Trophoblast cell (in vitro differentiated cells and primary cell): ENCODE measurements around the gene PLCB3.

Experiments
- DNase-seq, 2 donors: peaks; one replicate each; pipeline ENCODE4 v3.0.0-alpha.2; 2016
- H2AFZ ChIP-seq: 2 replicates; pipeline ENCODE4 v1.6.1; 2013; ENCODE audit warnings: low read length, moderate library complexity, mild to moderate bottlenecking; ENCODE audit not compliant: insufficient read depth, poor library complexity
- H2AK5ac ChIP-seq: 2 replicates; pipeline ENCODE4 v1.6.1; 2013; ENCODE audit warnings: mild to moderate bottlenecking, low read length
- H2BK120ac ChIP-seq: 2 replicates; pipeline ENCODE4 v1.6.1; 2013; ENCODE audit warnings: low read length, mild to moderate bottlenecking, moderate library complexity; ENCODE audit not compliant: insufficient read depth, poor library complexity
- H2BK12ac ChIP-seq: 2 replicates; pipeline ENCODE4 v1.6.1; 2013; ENCODE audit warnings: mild to moderate bottlenecking, low read length, moderate library complexity
- H2BK5ac ChIP-seq: 2 replicates; pipeline ENCODE4 v1.6.1; 2013; ENCODE audit warnings: low read length, low read depth, moderate library complexity, mild to moderate bottlenecking; ENCODE audit not compliant: poor library complexity
- H3K14ac ChIP-seq: 2 replicates; pipeline ENCODE4 v1.6.1; 2013; ENCODE audit warnings: mild to moderate bottlenecking, low read length
- H3K18ac ChIP-seq: 2 replicates; pipeline ENCODE4 v1.6.1; 2013; ENCODE audit warnings: mild to moderate bottlenecking, low read length
- H3K23ac ChIP-seq: 2 replicates; pipeline ENCODE4 v1.6.1; 2013; ENCODE audit warnings: low read length
- H3K27ac ChIP-seq: 2 replicates; pipeline ENCODE4 v1.5.1; 2013; ENCODE audit warnings: low read depth, mild to moderate bottlenecking, inconsistent platforms, low read length, moderate library complexity
- H3K27me3 ChIP-seq: 2 replicates; pipeline ENCODE4 v1.6.1; 2013; ENCODE audit warnings: inconsistent platforms, mild to moderate bottlenecking, low read length, moderate library complexity; ENCODE audit not compliant: insufficient read depth
- H3K36me3 ChIP-seq, 2 experiments: 1 replicate in 1 of 2; 2 replicates in 1 of 2; pipeline ENCODE4 v1.6.1; 2013; ENCODE audit warnings: low read length in 2 of 2, mild to moderate bottlenecking in 2 of 2, moderate library complexity in 1 of 2; ENCODE audit not compliant: insufficient read depth in 2 of 2, control insufficient read depth in 1 of 2
- H3K4ac ChIP-seq: 2 replicates; pipeline ENCODE4 v1.6.1; 2013; ENCODE audit warnings: low read depth, mild to moderate bottlenecking, low read length, moderate library complexity
- H3K4me1 ChIP-seq, 2 experiments: 1 replicate in 1 of 2; 2 replicates in 1 of 2; pipeline ENCODE4 v1.6.1; 2013; ENCODE audit warnings: low read length in 2 of 2, mild to moderate bottlenecking in 2 of 2, moderate library complexity in 1 of 2; ENCODE audit not compliant: insufficient read depth in 2 of 2, control insufficient read depth in 1 of 2
- H3K4me2 ChIP-seq: 2 replicates; pipeline ENCODE4 v1.6.1; 2013; ENCODE audit warnings: inconsistent platforms, mild to moderate bottlenecking, low read length, moderate library complexity
- H3K4me3 ChIP-seq: 2 replicates; pipeline ENCODE4 v1.5.1; 2013; ENCODE audit warnings: mild to moderate bottlenecking, low read depth, low read length, inconsistent platforms
- H3K79me1 ChIP-seq: one replicate; pipeline ENCODE4 v1.6.1; 2013; ENCODE audit warnings: low read length
- H3K79me2 ChIP-seq: 2 replicates; pipeline ENCODE4 v1.6.1; 2013; ENCODE audit warnings: low read length, mild to moderate bottlenecking; ENCODE audit not compliant: control insufficient read depth, insufficient read depth, poor library complexity
- H3K9ac ChIP-seq: 2 replicates; pipeline ENCODE4 v1.6.1; 2013; ENCODE audit warnings: mild to moderate bottlenecking, low read length
- H3K9me3 ChIP-seq: 2 replicates; pipeline ENCODE4 v1.6.1; 2013; ENCODE audit warnings: low read depth, mild to moderate bottlenecking, control low read depth, inconsistent platforms, low read length; ENCODE audit not compliant: insufficient read depth
- H4K12ac ChIP-seq: 2 replicates; pipeline ENCODE4 v1.6.1; 2013; ENCODE audit warnings: low read depth, mild to moderate bottlenecking, low read length, moderate library complexity
- H4K8ac ChIP-seq: 2 replicates; pipeline ENCODE4 v1.6.1; 2013; ENCODE audit warnings: low read depth, mild to moderate bottlenecking, low read length, moderate library complexity
- H4K91ac ChIP-seq: one replicate; pipeline ENCODE4 v1.6.1; 2013; ENCODE audit warnings: low read depth, mild to moderate bottlenecking, low read length, moderate library complexity
- WGBS: extraction: QIAGEN DNeasy Blood & Tissue Kit; methylation state at CpG from one replicate; pipeline ENCODE4 v1.1.7; 2013; ENCODE audit warnings: missing lambda C conversion rate; ENCODE audit not compliant: insufficient read length, insufficient coverage; ENCODE audit errors: extremely low coverage; 5-methylcytosine and 5-hydroxymethylcytosine counted together

Gene PLCB3

GRCh38 chr11:64261556-64262080 lies 10.3 kb downstream of the PLCB3 start:
- Histone ChIP-seq H4K8ac (no peak overlapping the region), H2BK120ac (no peak overlapping the region), H4K91ac (no peak overlapping the region), H3K23ac (no peak overlapping the region), H2BK12ac (no peak overlapping the region), H3K27me3 (no peaks in the 10 kb centered on the region), H3K9ac (no peak overlapping the region), H3K36me3 (peaks cover 75 to 84% of the 10 kb centered on the region in 2 experiments), H2AFZ (no peak overlapping the region), H3K4me3 (no peak overlapping the region), H3K4ac (no peak overlapping the region), H2AK5ac (no peak overlapping the region), H3K14ac (no peak overlapping the region), H3K18ac (no peak overlapping the region), H3K79me1 (peaks cover 14% of the 10 kb centered on the region), H3K79me2 (no peaks in the 10 kb centered on the region), H3K4me2 (no peak overlapping the region), H3K9me3 (peaks cover 4% of the 10 kb centered on the region), H2BK5ac (no peak overlapping the region), H3K4me1 (peaks cover 23 to 28% of the 10 kb centered on the region in 2 experiments), H3K27ac (no peak overlapping the region), H4K12ac (no peak overlapping the region)
- no peak for DNase-seq
- WGBS: no CpG with 5 or more reads among the region's 18 CpGs

GRCh38 chr11:64262271-64263002 lies 11.1 kb downstream of the PLCB3 start:
- Histone ChIP-seq H3K18ac (peak overlapping the region; percentile 31), H3K4ac (no peak overlapping the region), H2AK5ac (peak overlapping the region; percentile 42), H3K23ac (no peak overlapping the region), H3K9me3 (peaks cover 4% of the 10 kb centered on the region), H3K79me2 (no peaks in the 10 kb centered on the region), H3K27ac (peak overlapping the region; percentile 59), H2BK5ac (no peak overlapping the region), H2BK120ac (no peak overlapping the region), H3K27me3 (no peaks in the 10 kb centered on the region), H3K14ac (no peak overlapping the region), H2BK12ac (peak overlapping the region; percentile 44), H3K36me3 (peaks cover 77 to 85% of the 10 kb centered on the region in 2 experiments), H4K91ac (peak overlapping the region; percentile 28), H4K12ac (no peak overlapping the region), H2AFZ (no peak overlapping the region), H3K9ac (no peak overlapping the region), H3K4me3 (no peak overlapping the region), H3K4me2 (no peak overlapping the region), H3K4me1 (peaks cover 23 to 28% of the 10 kb centered on the region in 2 experiments), H4K8ac (no peak overlapping the region), H3K79me1 (peaks cover 14% of the 10 kb centered on the region)
- no CpG with 5 or more reads among the region's 42 CpGs for WGBS
- no peak for DNase-seq

- Histone ChIP-seq H4K12ac (no peak overlapping the region), H3K4me1 (peaks cover 28 to 33% of the 10 kb centered on the region in 2 experiments), H3K36me3 (peaks cover 78 to 81% of the 10 kb centered on the region in 2 experiments), H4K91ac (peak overlapping the region; percentile 25), H3K79me2 (no peaks in the 10 kb centered on the region), H3K18ac (peak overlapping the region; percentile 55), H3K4me3 (no peak overlapping the region), H3K9ac (no peak overlapping the region), H3K14ac (peak overlapping the region; percentile 15), H3K4ac (peak overlapping the region; percentile 1), H3K9me3 (peaks cover 4% of the 10 kb centered on the region), H3K27me3 (no peaks in the 10 kb centered on the region), H2AFZ (no peak overlapping the region), H2AK5ac (peak overlapping the region; percentile 10), H3K27ac (peak overlapping the region; percentile 59), H2BK120ac (no peak overlapping the region), H3K23ac (no peak overlapping the region), H2BK12ac (peak overlapping the region; percentile 24), H2BK5ac (no peak overlapping the region), H4K8ac (peak overlapping the region; percentile 13), H3K4me2 (no peak overlapping the region), H3K79me1 (peaks cover 14% of the 10 kb centered on the region)
- no CpG with 5 or more reads among the region's 29 CpGs for WGBS
- no peak for DNase-seq
These were observed 12.0 kb downstream of the PLCB3 start for GRCh38 chr11:64263021-64263946.

- Histone ChIP-seq H3K9me3 (peaks cover 2% of the 10 kb centered on the region), H3K23ac (no peak overlapping the region), H2BK12ac (peak overlapping the region; percentile 8), H4K8ac (no peak overlapping the region), H2BK5ac (peak overlapping the region; percentile 17), H3K18ac (peak overlapping the region; percentile 55), H2BK120ac (peak overlapping the region; percentile 21), H3K36me3 (peaks cover 74 to 75% of the 10 kb centered on the region in 2 experiments), H3K4me3 (no peak overlapping the region), H3K27ac (no peak overlapping the region), H3K79me1 (peaks cover 19% of the 10 kb centered on the region), H3K9ac (no peak overlapping the region), H4K91ac (peak overlapping the region; percentile 25), H3K4me1 (peaks cover 35 to 39% of the 10 kb centered on the region in 2 experiments), H3K27me3 (no peaks in the 10 kb centered on the region), H4K12ac (no peak overlapping the region), H2AFZ (no peak overlapping the region), H2AK5ac (peak overlapping the region; percentile 13), H3K14ac (no peak overlapping the region), H3K79me2 (no peaks in the 10 kb centered on the region), H3K4me2 (no peak overlapping the region), H3K4ac (peak overlapping the region; percentile 31)
- no CpG with 5 or more reads among the region's 8 CpGs for whole genome bisulfite sequencing
- DNase-seq: no peak
These were observed 12.6 kb downstream of the PLCB3 start for GRCh38 chr11:64263947-64264317.
